LNCAP (cell line): ENCODE measurements around the gene RNF168.

Experiments used
- CTCF ChIP-seq: fragments of 450-650 bp; IDR thresholded peaks from 2 replicates; pipeline ENCODE4 v1.5.1; 2017; ENCODE audit warnings: mild to moderate bottlenecking

Gene RNF168

GRCh38 chr3:196504556-196504955 lies 988 bp upstream of the RNF168 start:
- TF ChIP-seq CTCF: no peak

- no peak for TF ChIP-seq CTCF
Observed at GRCh38 chr3:196502775-196503195, 783 bp downstream of the RNF168 start.

- TF ChIP-seq CTCF: no peak
Observed at GRCh38 chr3:196501316-196502044, 2.1 kb downstream of the RNF168 start.

GRCh38 chr3:196499807-196500524 lies 3.6 kb downstream of the RNF168 start:
- no peak for TF ChIP-seq CTCF

- no peak for TF ChIP-seq CTCF
Observed at GRCh38 chr3:196499061-196499460, 4.5 kb downstream of the RNF168 start.

GRCh38 chr3:196498297-196498696 lies 5.3 kb downstream of the RNF168 start:
- TF ChIP-seq CTCF: no peak

GRCh38 chr3:196496183-196496582 lies 7.4 kb downstream of the RNF168 start:
- TF ChIP-seq CTCF: no peak
